Common myeloid progenitor, CD34-positive (primary cell): ENCODE results near the gene HPS5.

Source experiments
- CTCF ChIA-PET: fragments of 350-600 bp; sonication (Branson Sonifier 250); formaldehyde crosslinking; loops from one replicate; lab custom pipeline; 2021; ENCODE audit warnings: antibody characterized with exemption; lab: Charles Lee
- POLR2A ChIA-PET: fragments of 350-600 bp; sonication (Branson Sonifier 250); formaldehyde crosslinking; loops from one replicate; lab custom pipeline; 2021; ENCODE audit warnings: antibody characterized with exemption; lab: Charles Lee
- DNase-seq, 3 donors: peaks; one replicate each; pipeline versions ENCODE4 v3.0.0 to v3.0.0-alpha.2; 2013
- H3K27ac ChIP-seq, 2 experiments: 1 replicate in 1 of 2; 2 replicates in 1 of 2; pipeline ENCODE4 v1.7.0; 2013; ENCODE audit warnings: inconsistent platforms in 2 of 2, low read length in 2 of 2, mild to moderate bottlenecking in 2 of 2, low read depth in 1 of 2, moderate library complexity in 1 of 2; ENCODE audit not compliant: severe bottlenecking in 2 of 2, insufficient read depth in 1 of 2, poor library complexity in 1 of 2
- H3K27me3 ChIP-seq, 5 experiments: replicated peaks in 2 of 5; 1 replicate in 3 of 5; 2 replicates in 2 of 5; pipeline versions ENCODE4 v1.6.1 to v1.7.0; 2013; ENCODE audit warnings: low read length in 4 of 5, mild to moderate bottlenecking in 2 of 5, moderate library complexity in 2 of 5, inconsistent platforms in 1 of 5; ENCODE audit not compliant: insufficient read depth in 5 of 5, control insufficient read depth in 4 of 5
- H3K36me3 ChIP-seq, 4 experiments: 1 replicate in 2 of 4; 2 replicates in 2 of 4; pipeline versions ENCODE4 v1.6.1 to v1.7.0; 2013; ENCODE audit warnings: low read length in 3 of 4, control low read depth in 1 of 4, mild to moderate bottlenecking in 1 of 4; ENCODE audit not compliant: control insufficient read depth in 4 of 4, insufficient read depth in 4 of 4
- H3K4me1 ChIP-seq, 4 experiments: 1 replicate in 3 of 4; 2 replicates in 1 of 4; pipeline versions ENCODE4 v1.6.1 to v1.7.1; 2013; ENCODE audit warnings: low read length in 3 of 4, mild to moderate bottlenecking in 3 of 4, control low read depth in 1 of 4, inconsistent platforms in 1 of 4, moderate library complexity in 1 of 4; ENCODE audit not compliant: control insufficient read depth in 4 of 4, insufficient read depth in 4 of 4; ENCODE audit errors: control extremely low read depth in 1 of 4
- H3K4me3 ChIP-seq, 7 experiments: 1 replicate in 4 of 7; 2 replicates in 3 of 7; pipeline versions ENCODE4 v1.5.1 to v1.7.0; 2013; ENCODE audit warnings: mild to moderate bottlenecking in 7 of 7, low read length in 6 of 7, moderate library complexity in 6 of 7, inconsistent platforms in 2 of 7, low read depth in 2 of 7, control low read depth in 1 of 7; ENCODE audit not compliant: insufficient read depth in 4 of 7, control insufficient read depth in 1 of 7; ENCODE audit errors: extremely low read depth in 1 of 7
- H3K9me3 ChIP-seq, 5 experiments: 1 replicate in 4 of 5; 2 replicates in 1 of 5; pipeline versions ENCODE4 v1.6.1 to v1.7.1; 2013; ENCODE audit warnings: low read length in 4 of 5, mild to moderate bottlenecking in 2 of 5, inconsistent platforms in 1 of 5, low read depth in 1 of 5, moderate library complexity in 1 of 5; ENCODE audit not compliant: control insufficient read depth in 4 of 5, insufficient read depth in 2 of 5; ENCODE audit errors: control extremely low read depth in 1 of 5
- WGBS: methylation state at CpG from one replicate; pipeline ENCODE4 v1.1.5; 2013; ENCODE audit not compliant: insufficient coverage; 5-methylcytosine and 5-hydroxymethylcytosine counted together

Gene HPS5

GRCh38 chr11:18245396-18245795 is 76.5 kb downstream of the HPS5 start:
- Histone ChIP-seq H3K27ac (no peak overlapping the region), H3K27me3 (peaks cover 0 to 16% (median 0%) of the 10 kb centered on the region in 5 experiments), H3K9me3 (peaks cover 0 to 3% (median 0%) of the 10 kb centered on the region in 5 experiments), H3K4me1 (no peaks in the 10 kb centered on the region), H3K36me3 (no peaks in the 10 kb centered on the region), H3K4me3 (no peak overlapping the region)
- no peak for DNase-seq
- CTCF ChIA-PET, result no interaction called here
- WGBS, result 78% methylated on average over 5 of the region's 6 CpGs
- POLR2A ChIA-PET, result no interaction called here

- Histone ChIP-seq H3K36me3 (no peaks in the 10 kb centered on the region), H3K27ac (no peak overlapping the region), H3K27me3 (peaks cover 3 to 24% (median 5%) of the 10 kb centered on the region in 5 experiments), H3K9me3 (peaks cover 0 to 3% (median 0%) of the 10 kb centered on the region in 5 experiments), H3K4me3 (no peak overlapping the region), H3K4me1 (no peaks in the 10 kb centered on the region)
- peak; percentile 54 to 77 (median 77) for DNase-seq
- 0% methylated on average over 1 of the region's 1 CpG for WGBS
- ChIA-PET POLR2A (interaction anchor here (0.6 kb wide), 1 partner anchor 222 kb away, joined by 5 read pairs; no protein-coding TSS in a partner anchor), CTCF (interaction anchor here (0.7 to 1.7 kb wide), 3 partner anchors 19 to 488 kb away, joined by 3 to 4 read pairs (median 3); no protein-coding TSS in a partner anchor)
Observed at GRCh38 chr11:18243783-18244362, 78.1 kb downstream of the HPS5 start.

- CTCF ChIA-PET, result no interaction called here
- Histone ChIP-seq H3K9me3 (peaks cover 0 to 3% (median 0%) of the 10 kb centered on the region in 5 experiments), H3K4me1 (no peaks in the 10 kb centered on the region), H3K4me3 (no peak overlapping the region), H3K27me3 (peaks cover 5 to 29% (median 6%) of the 10 kb centered on the region in 5 experiments), H3K36me3 (no peaks in the 10 kb centered on the region), H3K27ac (no peak overlapping the region)
- WGBS, result no CpG with 5 or more reads among the region's 1 CpG
- POLR2A ChIA-PET, result no interaction called here
- DNase-seq, result no peak
Observed at GRCh38 chr11:18239655-18240054, 82.3 kb downstream of the HPS5 start.

GRCh38 chr11:18236664-18237356 is 85.1 kb downstream of the HPS5 start, which contains the start of gene SAA4:
TSS of gene SAA4 (minus strand) at chr11:18236802. CDS start at chr11:18235926, 876 bp downstream.
- no peak within 1 kb of the TSS for H3K4me3 ChIP-seq
- H3K9me3 ChIP-seq, result no peaks in the 10 kb centered on the region
- no peak for DNase-seq
- no peaks in the 10 kb centered on the region for H3K36me3 ChIP-seq
- POLR2A ChIA-PET, result no interaction called here
- CTCF ChIA-PET, result no interaction called here
- no CpG with 5 or more reads among the region's 2 CpGs for WGBS
- peaks cover 5 to 22% (median 6%) of the 10 kb centered on the region in 5 experiments for H3K27me3 ChIP-seq
- H3K4me1 ChIP-seq, result no peaks in the 10 kb centered on the region
- no peak within 1 kb of the TSS for H3K27ac ChIP-seq

- CTCF ChIA-PET, result no interaction called here
- 67% methylated on average over 1 of the region's 8 CpGs for WGBS
Observed at GRCh38 chr11:18235394-18236334, 86.3 kb downstream of the HPS5 start.

GRCh38 chr11:18233912-18234311 is 88.0 kb downstream of the HPS5 start:
- Histone ChIP-seq H3K36me3 (no peaks in the 10 kb centered on the region), H3K4me1 (peaks cover 0 to 3% (median under 1%) of the 10 kb centered on the region in 4 experiments), H3K27me3 (peaks cover 0 to 14% (median 2%) of the 10 kb centered on the region in 5 experiments), H3K4me3 (no peak overlapping the region), H3K9me3 (no peaks in the 10 kb centered on the region), H3K27ac (no peak overlapping the region)
- POLR2A ChIA-PET, result no interaction called here
- no CpG with 5 or more reads among the region's 4 CpGs for WGBS
- CTCF ChIA-PET, result no interaction called here
- no peak for DNase-seq

More at GRCh38 chr11:18235394-18236334, 86.3 kb downstream of the HPS5 start:
- no peak for DNase-seq
- no peaks in the 10 kb centered on the region for H3K36me3 ChIP-seq
- peaks cover 4 to 22% (median 6%) of the 10 kb centered on the region in 5 experiments for H3K27me3 ChIP-seq
- POLR2A ChIA-PET, result no interaction called here
- H3K4me1 ChIP-seq, result no peaks in the 10 kb centered on the region
- no peaks in the 10 kb centered on the region for H3K9me3 ChIP-seq
- no peak overlapping the region for H3K27ac ChIP-seq
- no peak overlapping the region for H3K4me3 ChIP-seq
